GM20431 (cell line): Measurements from ENCODE around the gene CDH23.
"Not testable (repeated sequence)": the region's sequence is repeated elsewhere in the genome, so short reads cannot be mapped to it uniquely, and the experiment has no call there.

Experiments
- in situ Hi-C: fragments of 300-500 bp; cut with MseI, MboI; formaldehyde crosslinking; loops from one replicate; pipeline ENCODE4 v1.15.0; 2020; ENCODE audit warnings: low sequenced_read_pairs; ENCODE audit not compliant: unreplicated experiment

Gene CDH23

DNA sequence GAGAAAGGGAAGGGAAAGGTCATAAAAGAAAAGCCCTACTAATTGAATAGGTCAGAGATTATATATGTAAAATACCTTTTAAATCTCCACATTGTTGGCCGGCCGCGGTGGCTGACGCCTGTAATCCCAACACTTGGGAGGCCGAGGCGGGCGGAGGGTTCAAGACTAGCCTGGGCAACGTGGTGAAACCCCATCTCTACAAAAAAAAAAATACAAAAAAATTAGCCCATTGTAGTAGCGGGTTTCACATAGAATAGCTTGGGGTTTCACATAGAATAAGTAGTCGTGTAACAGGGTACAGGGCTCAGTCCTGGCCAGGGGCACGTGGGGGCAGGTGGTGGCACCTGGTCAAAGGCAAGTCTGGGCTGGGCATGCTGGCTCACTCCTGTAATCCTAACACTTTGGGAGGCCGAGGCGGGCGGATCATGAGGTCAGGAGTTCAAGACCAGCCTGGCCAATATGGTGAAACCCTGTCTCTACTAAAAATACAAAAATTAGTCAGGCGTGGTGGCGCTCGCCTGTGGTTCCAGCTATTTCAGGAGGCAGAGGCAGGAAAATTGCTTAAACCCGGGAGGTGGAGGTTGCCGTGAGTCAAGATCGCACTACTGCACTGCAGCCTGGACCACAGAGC lies 454.9 kb downstream of the CDH23 start:
- in situ Hi-C loops: not testable (repeated sequence)

DNA sequence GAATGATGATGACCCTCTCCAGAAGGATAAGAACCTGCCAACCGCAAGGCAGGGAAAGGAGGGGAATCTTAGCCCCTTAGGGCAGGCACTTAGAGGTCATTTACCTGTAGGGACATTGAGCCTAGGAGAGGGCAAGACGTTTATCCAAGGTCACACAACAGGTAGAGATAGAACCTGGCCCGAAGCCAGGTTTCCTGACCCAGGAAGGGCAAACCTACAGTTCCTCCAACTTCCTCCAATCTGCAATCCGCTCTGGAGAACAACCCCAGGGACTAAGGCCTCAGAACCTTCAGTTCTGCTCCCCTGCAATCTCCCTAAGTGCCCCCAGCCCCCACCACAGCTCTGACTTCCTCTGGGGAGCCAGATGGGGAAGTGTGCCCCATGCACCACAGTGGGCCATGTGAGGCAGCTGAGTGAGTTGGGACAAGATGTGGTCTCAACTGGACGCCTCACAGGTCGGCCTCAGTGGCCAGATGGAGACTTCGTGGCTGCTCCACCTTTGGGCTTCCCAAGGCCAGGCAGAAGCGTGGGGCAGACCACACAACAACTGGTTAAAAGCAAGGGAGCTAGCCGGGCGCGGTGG lies 455.7 kb downstream of the CDH23 start:
- in situ Hi-C loops: no loop called here

DNA sequence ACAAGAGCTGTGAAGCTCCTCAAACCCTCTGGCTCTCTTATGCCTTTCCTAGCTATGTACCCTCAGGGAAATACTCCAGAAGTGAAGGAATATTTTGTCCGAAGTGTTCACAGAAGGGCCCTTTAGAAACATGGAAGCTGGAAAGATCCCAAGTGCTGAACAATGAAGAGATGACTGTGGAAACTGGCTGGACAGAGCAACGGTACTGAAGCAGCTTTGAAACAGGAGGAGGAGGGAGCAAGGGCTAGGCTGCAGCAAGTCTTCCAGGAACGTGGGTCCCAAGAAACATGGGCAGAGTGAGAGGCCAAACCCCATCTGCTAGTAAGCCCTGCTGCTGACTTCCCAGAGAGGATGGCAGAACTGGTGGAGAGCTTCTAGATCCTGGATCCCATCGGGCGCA lies 457.3 kb downstream of the CDH23 start:
- in situ Hi-C loops: no loop called here

DNA sequence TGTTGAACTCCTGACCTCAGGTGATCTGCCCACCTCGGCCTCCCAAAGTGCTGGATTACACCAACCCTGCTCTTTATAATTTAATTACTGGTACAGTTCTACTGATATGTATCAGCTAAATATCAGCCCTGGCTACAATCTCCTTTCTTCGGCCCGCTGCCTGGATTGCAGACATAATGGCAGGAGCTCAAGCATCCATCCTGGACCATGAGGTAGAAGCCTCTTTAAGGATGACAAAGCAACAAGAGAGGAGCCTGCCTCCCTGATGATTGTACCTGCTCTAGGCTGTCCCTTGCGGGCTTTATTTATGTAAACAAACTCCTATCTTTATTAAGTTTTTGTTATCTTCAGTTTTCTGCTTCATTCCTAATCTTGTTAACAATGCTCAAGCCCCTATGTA lies 459.9 kb downstream of the CDH23 start:
- in situ Hi-C loops: no loop called here

DNA sequence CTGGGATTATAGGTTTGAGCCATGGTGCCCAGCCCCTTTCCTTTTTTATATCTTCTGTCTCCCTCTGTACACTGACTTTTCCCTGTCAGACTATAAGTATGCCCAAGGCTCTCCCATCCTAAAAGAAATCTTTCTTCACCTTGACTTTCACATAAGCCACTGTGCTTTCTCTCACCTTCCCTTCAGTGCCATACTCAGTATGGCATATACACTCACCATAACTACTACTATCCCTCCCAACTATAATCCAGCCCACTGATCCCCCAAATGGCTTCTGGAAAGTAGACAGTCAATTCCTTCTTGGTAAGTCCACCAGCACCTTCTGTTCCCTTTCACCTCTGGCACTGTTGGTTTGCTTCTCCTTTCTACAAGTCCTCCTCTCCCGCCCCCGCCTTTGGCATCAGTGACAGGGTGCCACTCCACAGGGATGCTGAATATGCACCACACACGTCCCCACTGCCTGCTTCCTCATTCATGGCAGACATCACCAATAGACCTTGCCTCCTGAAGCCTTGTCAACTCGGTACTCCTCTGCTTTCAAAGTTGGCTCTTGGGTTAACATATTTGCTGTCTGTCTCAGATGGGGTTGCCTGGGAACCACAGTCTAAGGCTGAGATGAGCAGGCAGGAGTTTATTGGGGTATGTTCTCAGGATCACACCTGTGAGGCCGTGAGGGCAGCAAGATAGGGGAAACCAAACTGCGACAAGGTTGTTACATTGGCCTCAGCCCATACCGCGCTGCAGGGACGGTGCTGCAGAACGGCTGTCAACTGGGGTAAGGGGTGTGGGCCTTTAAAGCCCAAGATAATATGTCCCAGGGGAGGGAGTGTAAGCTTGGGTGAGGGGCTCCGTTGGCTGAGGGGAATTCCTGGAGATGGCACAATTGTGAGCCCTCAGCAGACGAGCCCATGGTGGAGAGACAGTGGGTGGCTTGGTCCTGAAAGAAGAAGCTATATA lies 461.5 kb downstream of the CDH23 start:
- in situ Hi-C loops: no loop called here

DNA sequence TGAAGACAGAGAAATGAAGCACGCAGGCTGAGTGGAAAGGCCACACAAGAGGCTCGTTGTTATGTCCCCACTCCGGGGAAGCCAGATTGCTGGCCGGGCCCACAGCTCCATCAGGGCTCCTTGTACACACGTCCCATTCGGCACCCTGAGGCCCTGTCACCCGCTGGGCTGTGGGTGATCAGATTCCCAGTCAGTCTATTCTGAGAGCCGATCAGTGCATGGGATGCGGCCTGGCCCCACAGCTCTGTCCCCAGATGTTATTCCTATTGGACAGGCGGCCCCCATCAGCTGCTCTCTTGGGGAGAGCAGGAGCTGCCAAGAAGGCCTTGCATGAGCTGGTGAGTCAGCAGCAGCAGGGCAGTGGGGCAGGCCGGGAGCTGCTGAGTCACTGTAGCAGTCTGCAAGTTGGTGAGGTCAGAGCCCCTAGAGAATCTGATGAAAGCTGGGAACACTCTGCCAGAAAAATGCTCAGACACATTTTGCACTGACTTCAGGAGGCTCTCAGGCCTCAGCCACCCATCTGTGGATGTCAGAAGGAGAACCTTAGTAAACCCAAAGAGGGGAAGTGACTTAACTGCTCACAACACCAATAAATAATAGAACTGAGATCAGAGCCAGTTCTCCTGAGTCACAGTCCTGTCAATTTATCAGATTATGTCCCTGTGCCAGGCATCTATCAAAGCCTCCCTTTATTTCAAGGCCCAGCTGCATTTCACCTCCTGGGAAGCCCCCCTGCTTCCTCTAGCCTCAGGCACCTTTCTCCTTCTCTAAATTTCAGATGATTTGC lies 463.7 kb downstream of the CDH23 start:
- in situ Hi-C loops: no loop called here

DNA sequence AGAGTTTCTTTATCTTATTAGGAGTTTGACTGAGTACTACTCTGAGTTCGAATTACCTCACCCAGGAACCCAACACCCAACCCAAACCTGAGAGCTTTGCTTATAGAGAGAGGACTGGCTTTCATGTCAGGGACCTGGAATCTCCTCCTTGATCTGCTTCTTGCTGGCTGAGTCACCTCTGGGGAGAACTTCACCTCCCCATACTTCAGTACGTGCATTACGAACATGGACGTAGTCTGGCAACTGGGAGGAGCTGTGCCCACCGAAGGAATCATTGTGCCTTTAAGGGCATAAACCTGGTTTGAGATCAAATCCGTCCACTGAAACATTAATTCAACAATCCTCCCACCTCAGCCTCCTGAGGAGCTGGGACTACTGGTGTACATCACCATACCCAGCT lies 466.5 kb downstream of the CDH23 start:
- in situ Hi-C loops: no loop called here

DNA sequence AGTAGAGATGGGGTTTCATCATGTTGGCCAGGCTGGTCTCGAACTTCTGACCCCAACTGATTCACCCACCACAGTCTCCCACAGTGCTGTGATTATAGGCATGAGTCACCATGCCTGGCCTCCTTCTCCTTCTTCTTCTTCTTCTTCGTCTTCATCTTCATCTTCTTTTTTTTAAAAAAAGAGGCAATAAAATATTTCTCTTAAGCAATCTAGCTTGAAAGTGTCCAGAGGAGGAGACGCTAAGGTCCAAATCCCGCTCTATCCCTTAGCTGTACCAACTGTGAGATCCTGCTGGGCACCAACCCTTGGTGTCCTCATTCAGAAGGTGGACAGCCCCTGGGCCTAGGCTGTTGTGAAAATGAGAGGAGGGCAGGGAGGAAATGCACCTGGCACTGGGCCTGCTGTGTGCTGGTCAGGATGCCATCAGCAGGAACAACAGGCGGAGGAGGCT lies 468.2 kb downstream of the CDH23 start:
- in situ Hi-C loops: no loop called here
